HG03460 (cell line): Measurements from ENCODE around the gene KNCN.

Experiments used
- ATAC-seq: cut with Tn5 transposase; IDR thresholded peaks from one replicate; pipeline ENCODE4 v1.9.1; 2021; ENCODE audit not compliant: unreplicated experiment

KNCN gene

GRCh38 chr1:46506470-46507219, 44.8 kb downstream of the KNCN start:
- no peak for ATAC-seq

- ATAC-seq = no peak
Observed at GRCh38 chr1:46503421-46503820, 48.0 kb downstream of the KNCN start.

GRCh38 chr1:46501528-46501927, 49.9 kb downstream of the KNCN start:
- no peak for ATAC-seq

GRCh38 chr1:46497665-46498064, 53.8 kb downstream of the KNCN start:
- ATAC-seq = no peak

- ATAC-seq = no peak
Observed at GRCh38 chr1:46497020-46497419, 54.4 kb downstream of the KNCN start.

GRCh38 chr1:46496505-46496904, 54.9 kb downstream of the KNCN start:
- no peak for ATAC-seq

- no peak for ATAC-seq
Observed at GRCh38 chr1:46495778-46496177, 55.7 kb downstream of the KNCN start.
